ENCODE measurements around the gene SPPL2A.

Gene SPPL2A

DNA sequence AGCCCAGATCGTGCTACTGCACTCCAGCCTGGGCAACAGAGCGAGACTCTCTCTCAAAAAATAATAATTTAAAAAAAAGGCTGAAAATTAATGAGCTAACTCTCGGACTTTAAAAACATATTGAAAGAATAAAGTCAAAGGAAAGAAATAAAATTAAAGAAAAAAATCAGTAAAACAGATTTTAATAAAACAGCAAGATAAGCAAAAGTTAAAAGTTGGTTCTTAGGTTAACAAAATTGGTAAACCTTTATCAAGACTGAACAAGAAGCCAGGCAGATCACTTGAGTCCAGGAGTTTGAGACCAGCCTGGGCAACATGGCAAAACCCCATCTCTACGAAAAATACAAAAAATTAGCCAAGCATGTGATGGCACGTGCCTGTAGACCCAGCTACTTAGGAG lies 99.6 kb downstream of the SPPL2A start:
- H2AFZ ChIP-seq (ENCODE audit: low read depth, low read length): no peak overlapping the region
- H3K4me3 ChIP-seq (ENCODE audit: low read length): no peak overlapping the region
- H3K9me3 ChIP-seq (ENCODE audit: low read length): peaks cover 7% of the 10 kb centered on the region
- no peaks in the 10 kb centered on the region for H3K27me3 ChIP-seq (ENCODE audit: insufficient read depth, low read length)
- H3K36me3 ChIP-seq (ENCODE audit: insufficient read depth, low read length): peaks cover 41% of the 10 kb centered on the region
- no peaks in the 10 kb centered on the region for H3K4me1 ChIP-seq (ENCODE audit: insufficient read depth, low read length)

GRCh38 chr15:50655555-50655954 lies 110.0 kb downstream of the SPPL2A start:
- Histone ChIP-seq H3K27me3 (ENCODE audit: insufficient read depth, low read length) (no peaks in the 10 kb centered on the region), H3K36me3 (ENCODE audit: insufficient read depth, low read length) (peaks cover 47% of the 10 kb centered on the region), H3K4me3 (ENCODE audit: low read length) (no peak overlapping the region), H2AFZ (ENCODE audit: low read depth, low read length) (no peak overlapping the region), H3K4me1 (ENCODE audit: insufficient read depth, low read length) (no peaks in the 10 kb centered on the region), H3K9me3 (ENCODE audit: low read length) (no peaks in the 10 kb centered on the region)

DNA sequence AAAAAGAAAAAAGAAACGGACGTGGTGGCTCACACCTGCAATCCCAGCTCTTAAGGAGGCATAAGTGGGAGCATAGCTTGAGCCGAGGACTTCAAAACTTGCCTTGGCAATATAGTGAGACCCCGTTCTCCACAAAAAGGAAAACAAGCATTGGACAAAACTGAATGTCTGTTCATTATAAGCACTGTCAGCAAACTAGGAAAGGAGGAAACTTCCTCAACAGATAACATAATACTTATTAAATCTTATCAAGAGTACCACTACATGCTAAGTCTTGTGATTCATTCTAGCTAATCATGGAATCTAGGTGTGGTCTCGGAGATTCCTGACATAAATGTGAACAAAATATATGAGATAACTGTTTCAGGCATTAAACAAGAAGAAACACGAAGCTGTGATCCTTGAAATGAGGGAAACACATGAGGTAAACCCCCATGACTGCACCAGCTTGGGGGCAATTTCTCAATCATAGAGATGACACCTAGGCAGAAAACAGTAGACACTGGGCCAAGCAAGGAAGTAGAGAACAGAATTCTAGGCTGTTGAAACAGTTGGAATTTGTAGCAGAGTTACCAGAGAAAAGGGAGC lies 112.3 kb downstream of the SPPL2A start:
- no peaks in the 10 kb centered on the region for H3K4me1 ChIP-seq (ENCODE audit: insufficient read depth, low read length)
- H2AFZ ChIP-seq (ENCODE audit: low read depth, low read length): no peak overlapping the region
- no peaks in the 10 kb centered on the region for H3K27me3 ChIP-seq (ENCODE audit: insufficient read depth, low read length)
- H3K4me3 ChIP-seq (ENCODE audit: low read length): no peak overlapping the region
- H3K9me3 ChIP-seq (ENCODE audit: low read length): no peaks in the 10 kb centered on the region
- H3K36me3 ChIP-seq (ENCODE audit: insufficient read depth, low read length): peaks cover 61% of the 10 kb centered on the region

GRCh38 chr15:50652671-50653070 lies 112.8 kb downstream of the SPPL2A start:
- Histone ChIP-seq H3K4me1 (ENCODE audit: insufficient read depth, low read length) (no peaks in the 10 kb centered on the region), H3K36me3 (ENCODE audit: insufficient read depth, low read length) (peaks cover 67% of the 10 kb centered on the region), H2AFZ (ENCODE audit: low read depth, low read length) (no peak overlapping the region), H3K9me3 (ENCODE audit: low read length) (no peaks in the 10 kb centered on the region), H3K27me3 (ENCODE audit: insufficient read depth, low read length) (no peaks in the 10 kb centered on the region), H3K4me3 (ENCODE audit: low read length) (no peak overlapping the region)

Data from neuron (in vitro differentiated cells).